IMR-90 (cell line): ENCODE data around the gene ERRFI1. TPM values are rescaled to one million over a fixed set of nuclear protein-coding genes. Genes with fewer than 3 reads are reported as not detected.

Experiments used
- ATAC-seq: fragments of 200-7000 bp; cut with Tn5 transposase; 2 replicates; pipeline ENCODE4 v1.9.1; 2020; ENCODE audit warnings: low read depth, mild to moderate bottlenecking, moderate library complexity
- BruUV-seq: library from RNA; stranded (reverse); fragments of 400-500 nt; replicated peaks from 2 replicates; lab custom pipeline; 2021; lab: Mats Ljungman, UMichigan
- CTCF ChIA-PET: fragments of 300-600 bp; formaldehyde crosslinking; extraction: SDS; loops from one replicate; lab custom pipeline; 2021; ENCODE audit warnings: antibody characterized with exemption; lab: Yijun Ruan, JAX
- POLR2A ChIA-PET: fragments of 300-600 bp; sonication (Branson Sonifier 250); formaldehyde crosslinking; loops from one replicate; lab custom pipeline; 2022; ENCODE audit warnings: antibody characterized with exemption; ENCODE audit not compliant: unreplicated experiment; lab: Charles Lee
- DNase-seq: peaks from one replicate; pipeline ENCODE4 v3.0.0; 2013
- H2AFZ ChIP-seq: replicated peaks from 2 replicates; pipeline ENCODE3; 2013; ENCODE audit warnings: low read length, mild to moderate bottlenecking; ENCODE audit not compliant: poor library complexity
- H2AK5ac ChIP-seq: 2 replicates; pipeline ENCODE4 v1.6.1; 2013; ENCODE audit warnings: low read depth, low read length, inconsistent platforms
- H2AK9ac ChIP-seq: replicated peaks from 2 replicates; pipeline ENCODE3; 2013; ENCODE audit warnings: mild to moderate bottlenecking, low read depth, low read length, moderate library complexity; ENCODE audit not compliant: poor library complexity
- H2BK120ac ChIP-seq: 2 replicates; pipeline ENCODE4 v1.6.1; 2013; ENCODE audit warnings: low read depth, low read length, inconsistent platforms
- H2BK15ac ChIP-seq: 3 replicates; pipeline ENCODE4 v1.6.1; 2013; ENCODE audit warnings: low read depth, low read length, inconsistent platforms
- H2BK20ac ChIP-seq: 2 replicates; pipeline ENCODE4 v1.6.1; 2013; ENCODE audit warnings: low read depth, mild to moderate bottlenecking, inconsistent platforms, low read length, moderate library complexity
- H2BK5ac ChIP-seq: 2 replicates; pipeline ENCODE4 v1.6.1; 2013; ENCODE audit warnings: mild to moderate bottlenecking, low read depth, low read length, inconsistent platforms; ENCODE audit not compliant: poor library complexity, severe bottlenecking
- H3K14ac ChIP-seq: replicated peaks from 2 replicates; pipeline ENCODE4 v1.6.1; 2013; ENCODE audit warnings: low read depth, low read length, inconsistent platforms
- H3K18ac ChIP-seq: 2 replicates; pipeline ENCODE4 v1.6.1; 2013; ENCODE audit warnings: low read depth, low read length, control low read depth
- H3K23ac ChIP-seq: 2 replicates; pipeline ENCODE4 v1.6.1; 2013; ENCODE audit warnings: low read depth, low read length, inconsistent platforms
- H3K27ac ChIP-seq: 2 replicates; pipeline ENCODE4 v1.5.1; 2013; ENCODE audit warnings: mild to moderate bottlenecking, control low read depth, low read length; ENCODE audit not compliant: insufficient read depth
- H3K27me3 ChIP-seq: 2 replicates; pipeline ENCODE4 v1.6.1; 2013; ENCODE audit warnings: low read length; ENCODE audit not compliant: control insufficient read depth, insufficient read depth
- H3K36me3 ChIP-seq: 2 replicates; pipeline ENCODE4 v1.6.1; 2013; ENCODE audit warnings: low read length, mixed read lengths; ENCODE audit not compliant: control insufficient read depth, insufficient read depth
- H3K4ac ChIP-seq: 2 replicates; pipeline ENCODE4 v1.6.1; 2013; ENCODE audit warnings: low read depth, low read length, inconsistent platforms
- H3K4me1 ChIP-seq: 2 replicates; pipeline ENCODE4 v1.6.1; 2013; ENCODE audit warnings: low read length, mixed read lengths; ENCODE audit not compliant: control insufficient read depth, insufficient read depth
- H3K4me2 ChIP-seq: 2 replicates; pipeline ENCODE4 v1.6.1; 2013; ENCODE audit warnings: low read depth, mild to moderate bottlenecking, control low read depth, low read length, moderate library complexity
- H3K4me3 ChIP-seq: 2 replicates; pipeline ENCODE4 v1.5.1; 2013; ENCODE audit warnings: low read depth, mild to moderate bottlenecking, control low read depth, low read length, moderate library complexity; ENCODE audit not compliant: insufficient read depth
- H3K56ac ChIP-seq: 2 replicates; pipeline ENCODE4 v1.6.1; 2013; ENCODE audit warnings: low read length, inconsistent platforms; ENCODE audit not compliant: insufficient read depth; ENCODE audit errors: extremely low read depth
- H3K79me1 ChIP-seq, 2 experiments: 2 replicates each; pipeline ENCODE4 v1.6.1; 2013; ENCODE audit warnings: low read length in 2 of 2, inconsistent platforms in 1 of 2, low read depth in 1 of 2
- H3K9ac ChIP-seq: 2 replicates; pipeline ENCODE4 v1.6.1; 2013; ENCODE audit warnings: low read depth, low read length, control low read depth
- H3K9me1 ChIP-seq: 2 replicates; pipeline ENCODE4 v1.6.1; 2013; ENCODE audit warnings: low read length, inconsistent platforms; ENCODE audit not compliant: insufficient read depth
- H3K9me3 ChIP-seq: 2 replicates; pipeline ENCODE4 v1.6.1; 2013; ENCODE audit warnings: low read length; ENCODE audit not compliant: control insufficient read depth, insufficient read depth
- H4K20me1 ChIP-seq: 2 replicates; pipeline ENCODE4 v1.6.1; 2013; ENCODE audit warnings: low read length, inconsistent platforms; ENCODE audit not compliant: insufficient read depth
- H4K5ac ChIP-seq: 2 replicates; pipeline ENCODE4 v1.6.1; 2013; ENCODE audit warnings: mild to moderate bottlenecking, low read depth, low read length, control low read depth
- H4K8ac ChIP-seq, 2 experiments: 2 replicates each; pipeline ENCODE4 v1.6.1; 2013; ENCODE audit warnings: low read depth in 2 of 2, low read length in 2 of 2, control low read depth in 1 of 2, inconsistent platforms in 1 of 2
- H4K91ac ChIP-seq: 2 replicates; pipeline ENCODE4 v1.6.1; 2013; ENCODE audit warnings: low read depth, low read length, inconsistent platforms; ENCODE audit not compliant: insufficient read depth
- CEBPB ChIP-seq: IDR thresholded peaks from 2 replicates; pipeline ENCODE4 v1.6.1; 2012; ENCODE audit warnings: low read depth, low read length, improper control_type of control experiment
- CHD1 ChIP-seq: IDR thresholded peaks from 2 replicates; pipeline ENCODE4 v1.6.1; 2012; ENCODE audit warnings: low read depth, low read length, improper control_type of control experiment
- CTCF ChIP-seq: conservative IDR thresholded peaks from 2 replicates; pipeline ENCODE4 v1.5.1; 2012; ENCODE audit warnings: mild to moderate bottlenecking, low read depth, low read length, improper control_type of control experiment
- WGBS, 2 experiments: methylation state at CpG; one replicate each; pipeline versions ENCODE4 v1.1.5 to v1.1.7; 2013; ENCODE audit warnings: missing lambda C conversion rate in 2 of 2; ENCODE audit not compliant: insufficient read length in 1 of 2; ENCODE audit errors: extremely low coverage in 2 of 2; 5-methylcytosine and 5-hydroxymethylcytosine counted together
- dilution Hi-C: fragments of 300-500 bp; cut with HindIII; formaldehyde crosslinking; loops from one replicate; pipeline ENCODE4 v1.14.3; 2018; ENCODE audit warnings: low sequenced_read_pairs; ENCODE audit not compliant: unreplicated experiment
- in situ Hi-C: fragments of 300-500 bp; cut with MboI; formaldehyde crosslinking; loops from 3 replicates; pipeline ENCODE4 v1.14.3; 2019; ENCODE audit warnings: low sequenced_read_pairs, inconsistent platforms, mixed read lengths
- intact Hi-C: fragments of 100-400 bp; cut with micrococcal nuclease; formaldehyde crosslinking; loops from 2 replicates; pipeline ENCODE4 v1.10.0; 2022
- polyA plus RNA-seq, 3 experiments: library from polyadenylated mRNA; depleted of rRNA; stranded (reverse); fragments of >200 nt; gene quantifications; 2 replicates each; pipeline ENCODE4 v1.2.3, GENCODE V29; 2012; ENCODE audit warnings: low replicate concordance in 1 of 3
- total RNA-seq: library from RNA; depleted of rRNA; stranded (reverse); fragments of >200 nt; gene quantifications from 2 replicates; pipeline ENCODE4 v1.2.3, GENCODE V29; 2012

Gene ERRFI1
- total and polyA plus RNA-seq, 2 of the 4 experiments (the other 2 are of a cell fraction), result 101 to 145 TPM

- DNase-seq (no peak), ATAC-seq (no peak)
- Histone ChIP-seq H4K20me1 (no peaks in the 10 kb centered on the region), H3K4me3 (no peak overlapping the region), H2AK5ac (no peak overlapping the region), H3K79me1 (peaks cover 10 to 31% of the 10 kb centered on the region in 2 experiments), H3K36me3 (peaks cover 28% of the 10 kb centered on the region), H3K27ac (no peak overlapping the region), H3K18ac (no peak overlapping the region), H2AFZ (no peak overlapping the region), H2BK20ac (no peak overlapping the region), H3K9me1 (no peaks in the 10 kb centered on the region; the same call in none of the 2 replicates), H3K23ac (no peak overlapping the region), H4K91ac (no peak overlapping the region), H3K4me1 (peaks cover 5% of the 10 kb centered on the region), H4K8ac (no peak overlapping the region), H3K9me3 (no peaks in the 10 kb centered on the region), H3K4ac (no peak overlapping the region; the same call in 1 of the 2 replicates), H2AK9ac (no peak overlapping the region), H3K9ac (no peak overlapping the region), H3K56ac (no peak overlapping the region), H4K5ac (no peak overlapping the region), H3K14ac (no peak overlapping the region), H2BK5ac (no peak overlapping the region), H3K4me2 (no peak overlapping the region), H3K27me3 (no peaks in the 10 kb centered on the region), H2BK15ac (no peak overlapping the region), H2BK120ac (no peak overlapping the region)
- BruUV-seq, result no TSS peak
- POLR2A ChIA-PET, result no interaction called here
- TF ChIP-seq CEBPB (no peak), CHD1 (no peak), CTCF (no peak)
- dilution Hi-C loops, result no loop called here
- CTCF ChIA-PET, result no interaction called here
- intact Hi-C loops, result no loop called here
- in situ Hi-C loops, result loop anchor here (25.0 kb wide), 3 partner anchors 575 to 875 kb away; no protein-coding TSS in a partner anchor
- WGBS, 2 experiments, result 100% methylated on average over 2 of the region's 7 CpGs; no CpG with 5 or more reads in 1 of the 2 experiments
Measured at GRCh38 chr1:7987528-7987927, 38.6 kb downstream of the ERRFI1 start.
